Sigmoid colon (tissue), 7 donors: ENCODE results near the gene SARS2. TPM values are rescaled to one million over a fixed set of nuclear protein-coding genes. Genes with fewer than 3 reads are reported as not detected.

Experiments
- DNase-seq: peaks from one replicate; pipeline ENCODE4 v3.0.0-alpha.2; 2019
- H3K27ac ChIP-seq, 4 donors: fragments of 200-600 bp; sonication (generic); one replicate each; pipeline ENCODE4 v1.5.1; 2016 to 2019; ENCODE audit warnings: mild to moderate bottlenecking in 1 of 4
- H3K27me3 ChIP-seq, 3 donors: fragments of 200-600 bp; sonication (generic); one replicate each; pipeline ENCODE4 v1.5.1; 2019; ENCODE audit warnings: mild to moderate bottlenecking in 1 of 3
- H3K36me3 ChIP-seq, 4 donors: fragments of 200-600 bp; sonication (generic); one replicate each; pipeline ENCODE4 v1.5.1; 2016 to 2019
- H3K4me1 ChIP-seq, 4 donors: fragments of 200-600 bp; sonication (generic); one replicate each; pipeline ENCODE4 v1.5.1; 2017 to 2019
- H3K4me3 ChIP-seq, 4 donors: fragments of 200-600 bp; sonication (generic); one replicate each; pipeline ENCODE4 v1.5.1; 2017 to 2019; ENCODE audit warnings: mild to moderate bottlenecking in 2 of 4, moderate library complexity in 1 of 4
- H3K9me3 ChIP-seq, 4 donors: fragments of 200-600 bp in 3 of 4; sonication (generic) in 3 of 4; one replicate each; pipeline versions ENCODE4 v1.5.1 to v1.6.1; 2013 to 2019
- EP300 ChIP-seq, 4 donors: sonication (generic); formaldehyde crosslinking; IDR thresholded peaks; one replicate each; pipeline ENCODE4 v1.6.1; 2017; ENCODE audit warnings: antibody characterized with exemption in 4 of 4
- POLR2A ChIP-seq, 2 donors: fragments of 450-650 bp; IDR thresholded peaks; one replicate each; pipeline ENCODE4 v1.6.1; 2016; ENCODE audit warnings: antibody characterized with exemption in 2 of 2, mild to moderate bottlenecking in 2 of 2, moderate library complexity in 2 of 2
- POLR2AphosphoS5 ChIP-seq, 4 donors: sonication (generic); formaldehyde crosslinking; IDR thresholded peaks; one replicate each; pipeline ENCODE4 v1.6.1; 2017; ENCODE audit warnings: antibody characterized with exemption in 4 of 4
- WGBS, 2 donors: extraction: QIAGEN DNeasy Blood & Tissue Kit; methylation state at CpG; one replicate each; pipeline ENCODE4 v1.1.7; 2013; 5-methylcytosine and 5-hydroxymethylcytosine counted together
- intact Hi-C: fragments of 100-400 bp; cut with DNase I; formaldehyde crosslinking; loops from one replicate; pipeline ENCODE4 v1.15.1; 2023
- polyA plus RNA-seq, 3 donors: library from polyadenylated mRNA; stranded (reverse); fragments of 200-250 nt; gene quantifications; one replicate each; pipeline ENCODE4 v1.2.3, GENCODE V29; 2013
- total RNA-seq, 4 donors: library from RNA; depleted of rRNA; stranded (reverse); fragments of >200 nt; gene quantifications; one replicate each; pipeline ENCODE4 v1.1.0, GENCODE V29; 2016
- TF ChIP-seq, protein P1 (sequence below), 4 experiments: fragments of 450-650 bp in 3 of 4; fragments of 200-600 bp in 1 of 4; IDR thresholded peaks; one replicate each; pipeline ENCODE4 v1.5.1; 2016 to 2019; ENCODE audit warnings: antibody characterized with exemption in 4 of 4, mild to moderate bottlenecking in 3 of 4, moderate library complexity in 2 of 4
- donor health status: healthy with polysubstance abuse.
- donor health status: Bipolar disorder and iron deficiency.
- donor health status: healthy.

Gene SARS2
- total and polyA plus RNA-seq, 7 donors = 7.4 to 38.9 (median 15.3) TPM

DNA sequence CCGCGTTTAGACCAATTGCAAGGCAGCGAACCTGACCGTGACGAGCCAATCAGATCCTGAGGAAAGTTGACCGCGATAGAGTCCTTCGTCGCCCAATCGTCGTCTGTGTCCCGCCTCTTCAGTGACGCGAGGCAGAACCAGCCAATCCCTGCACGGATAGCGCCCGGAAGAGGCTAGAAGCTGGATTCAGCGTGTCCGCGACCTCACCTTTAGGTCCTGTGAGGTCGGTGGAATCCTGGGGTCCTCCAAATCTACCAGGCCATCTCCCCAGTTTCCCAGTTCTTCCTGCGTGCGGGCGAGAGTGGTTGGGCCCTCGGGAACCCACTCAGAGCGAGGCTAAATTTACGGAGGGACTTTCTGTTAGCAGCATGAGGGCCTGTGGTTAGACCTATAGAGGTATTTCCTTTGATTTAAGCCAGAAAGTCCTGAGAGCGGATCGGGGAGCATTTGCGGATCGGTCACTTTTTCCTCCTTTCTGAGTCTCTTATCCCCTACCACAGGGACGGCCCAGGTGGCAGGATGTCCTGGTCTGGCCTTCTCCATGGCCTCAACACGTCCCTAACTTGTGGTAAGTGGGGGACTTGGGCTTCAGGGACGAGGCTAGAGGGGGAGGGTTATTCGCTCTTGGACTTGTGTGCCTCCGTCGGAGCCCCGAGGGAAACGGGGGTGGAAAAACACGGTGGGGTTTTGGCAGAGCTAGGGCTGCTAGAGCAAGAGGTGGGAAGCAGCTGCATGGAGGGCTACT is 385 bp upstream of the SARS2 start, which contains the start of gene MRPS12:
Gene MRPS12 (plus strand): TSS at position 169 of the 745 bp plus-strand sequence. CDS start 351 bp downstream, at position 520.
- Histone ChIP-seq H3K4me1 (peaks cover 0 to 27% (median 21%) of the 10 kb centered on the region in 4 donors), H3K27me3 (no peaks in the 10 kb centered on the region), H3K36me3 (peaks cover 0 to 18% (median 7%) of the 10 kb centered on the region in 4 donors), H3K27ac (peak within 1 kb of the TSS; percentile 84 to 91 (median 89)), H3K9me3 (no peaks in the 10 kb centered on the region), H3K4me3 (peak within 1 kb of the TSS; percentile 59 to 73 (median 64))
- intact Hi-C loops = loop anchor here (1.0 to 5.0 kb wide), 6 partner anchors 30 to 528 kb away; partner anchors contain the start of genes EIF3K, FAM98C and MAP4K1
- DNase-seq = peak; percentile 99
- WGBS, 2 donors = 0 to 1% methylated on average over 40 of the region's 40 CpGs
- TF ChIP-seq POLR2A (IDR thresholded peaks at IDR 0.05) (peak in 1 of 2 donors; percentile 43), POLR2AphosphoS5 (IDR thresholded peaks at IDR 0.05) (peak in 3 of 4 donors; percentile 65 to 86 (median 86)), EP300 (IDR thresholded peaks at IDR 0.05) (no peak)

DNA sequence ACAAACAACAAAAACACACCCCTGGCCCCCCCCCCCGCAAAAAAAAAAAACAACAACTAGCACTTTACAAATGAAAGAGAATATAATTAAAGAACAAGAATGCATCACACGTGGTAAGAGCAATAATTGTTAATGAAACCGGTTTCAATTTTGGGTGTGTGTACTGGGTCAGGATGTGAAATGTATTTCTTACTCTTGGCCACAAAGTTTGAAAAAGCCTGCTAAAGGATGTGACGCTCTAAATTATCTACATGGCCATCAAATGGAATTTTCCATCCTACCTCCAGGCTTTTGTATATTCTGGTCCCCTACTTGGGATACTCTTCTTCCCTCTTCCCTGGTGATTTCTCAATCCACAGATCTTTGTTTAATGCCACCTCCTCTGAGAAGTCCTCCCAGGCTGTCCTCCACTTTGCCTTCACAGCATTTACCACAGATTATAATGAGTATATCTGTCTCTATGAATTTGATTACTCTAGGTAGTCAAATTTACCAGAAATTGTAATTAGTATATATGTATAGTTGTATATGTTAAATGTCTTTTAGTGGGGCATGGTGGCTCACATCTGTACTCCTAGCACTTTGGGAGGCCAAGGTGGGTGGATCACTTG is 2.1 kb downstream of the SARS2 start:
- Histone ChIP-seq H3K9me3 (no peaks in the 10 kb centered on the region), H3K27ac (no peak overlapping the region), H3K36me3 (peaks cover 0 to 42% (median 15%) of the 10 kb centered on the region in 4 donors), H3K4me3 (no peak overlapping the region), H3K4me1 (peaks cover 0 to 27% (median 21%) of the 10 kb centered on the region in 4 donors), H3K27me3 (no peaks in the 10 kb centered on the region)
- WGBS, 2 donors = 77 to 86% methylated on average over 4 of the region's 4 CpGs
- no peak for DNase-seq
- intact Hi-C loops = no loop called here
- TF ChIP-seq POLR2A (IDR thresholded peaks at IDR 0.05) (no peak), POLR2AphosphoS5 (IDR thresholded peaks at IDR 0.05) (no peak), EP300 (IDR thresholded peaks at IDR 0.05) (no peak)
- TF ChIP-seq, protein P1, sequence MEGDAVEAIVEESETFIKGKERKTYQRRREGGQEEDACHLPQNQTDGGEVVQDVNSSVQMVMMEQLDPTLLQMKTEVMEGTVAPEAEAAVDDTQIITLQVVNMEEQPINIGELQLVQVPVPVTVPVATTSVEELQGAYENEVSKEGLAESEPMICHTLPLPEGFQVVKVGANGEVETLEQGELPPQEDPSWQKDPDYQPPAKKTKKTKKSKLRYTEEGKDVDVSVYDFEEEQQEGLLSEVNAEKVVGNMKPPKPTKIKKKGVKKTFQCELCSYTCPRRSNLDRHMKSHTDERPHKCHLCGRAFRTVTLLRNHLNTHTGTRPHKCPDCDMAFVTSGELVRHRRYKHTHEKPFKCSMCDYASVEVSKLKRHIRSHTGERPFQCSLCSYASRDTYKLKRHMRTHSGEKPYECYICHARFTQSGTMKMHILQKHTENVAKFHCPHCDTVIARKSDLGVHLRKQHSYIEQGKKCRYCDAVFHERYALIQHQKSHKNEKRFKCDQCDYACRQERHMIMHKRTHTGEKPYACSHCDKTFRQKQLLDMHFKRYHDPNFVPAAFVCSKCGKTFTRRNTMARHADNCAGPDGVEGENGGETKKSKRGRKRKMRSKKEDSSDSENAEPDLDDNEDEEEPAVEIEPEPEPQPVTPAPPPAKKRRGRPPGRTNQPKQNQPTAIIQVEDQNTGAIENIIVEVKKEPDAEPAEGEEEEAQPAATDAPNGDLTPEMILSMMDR (IDR thresholded peaks at IDR 0.05) = no peak

DNA sequence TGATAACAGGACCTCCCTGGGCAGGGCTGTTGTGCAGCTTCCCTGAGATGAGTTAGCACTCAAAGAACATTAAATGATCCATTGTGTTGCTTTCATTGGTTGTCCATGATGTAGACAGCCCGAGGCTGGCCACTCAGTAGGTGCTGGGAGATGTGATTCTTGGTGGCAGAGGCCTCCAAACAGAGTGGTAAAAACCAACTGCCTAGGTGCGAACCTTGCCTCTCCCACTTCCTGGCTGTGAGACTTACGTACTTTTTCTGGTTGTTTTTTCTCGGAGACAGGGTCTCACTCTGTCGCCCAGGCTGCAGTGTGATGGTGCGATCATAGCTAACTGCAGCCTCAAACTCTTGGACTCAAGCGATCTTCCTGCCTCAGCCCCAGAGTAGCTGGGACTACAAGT is 6.2 kb downstream of the SARS2 start:
- no peaks in the 10 kb centered on the region for H3K27me3 ChIP-seq
- TF ChIP-seq POLR2AphosphoS5 (IDR thresholded peaks at IDR 0.05) (no peak), EP300 (IDR thresholded peaks at IDR 0.05) (no peak), POLR2A (IDR thresholded peaks at IDR 0.05) (no peak)
- TF ChIP-seq, protein P1 (IDR thresholded peaks at IDR 0.05) = no peak
- peaks cover 0 to 1% (median 0%) of the 10 kb centered on the region in 4 donors for H3K4me1 ChIP-seq
- 93 to 97% methylated on average over 7 of the region's 7 CpGs for WGBS, 2 donors
- H3K4me3 ChIP-seq = no peak overlapping the region
- DNase-seq = no peak
- intact Hi-C loops = no loop called here
- peaks cover 0 to 43% (median 7%) of the 10 kb centered on the region in 4 donors for H3K36me3 ChIP-seq
- H3K9me3 ChIP-seq = no peaks in the 10 kb centered on the region
- no peak overlapping the region for H3K27ac ChIP-seq

DNA sequence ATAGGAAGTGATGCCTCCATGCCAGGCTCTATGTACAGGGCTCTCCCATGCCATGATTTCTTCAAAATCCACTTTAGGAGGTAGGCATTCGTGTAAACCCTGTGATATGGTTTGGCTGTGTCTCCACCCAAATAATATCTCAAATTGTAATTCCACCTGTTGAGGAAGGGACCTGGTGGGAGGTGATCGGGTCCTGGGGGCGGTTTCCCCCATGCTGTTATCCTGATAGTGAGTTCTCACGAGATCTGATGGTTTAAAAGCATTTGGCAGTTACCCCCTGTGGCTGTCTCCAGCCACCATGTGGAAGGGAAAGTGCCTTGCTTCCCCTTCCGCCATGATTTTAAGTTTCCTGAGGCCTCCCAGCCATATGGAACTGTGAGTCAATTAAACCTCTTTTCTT is 8.1 kb downstream of the SARS2 start:
- Histone ChIP-seq H3K9me3 (no peaks in the 10 kb centered on the region), H3K27ac (no peak overlapping the region), H3K27me3 (no peaks in the 10 kb centered on the region), H3K4me1 (no peaks in the 10 kb centered on the region), H3K36me3 (peaks cover 0 to 43% (median 7%) of the 10 kb centered on the region in 4 donors), H3K4me3 (no peak overlapping the region)
- no peak for DNase-seq
- TF ChIP-seq EP300 (IDR thresholded peaks at IDR 0.05) = no peak
- TF ChIP-seq POLR2A (IDR thresholded peaks at IDR 0.05) = no peak
- TF ChIP-seq, protein P1 (IDR thresholded peaks at IDR 0.05) = no peak
- no peak for TF ChIP-seq POLR2AphosphoS5 (IDR thresholded peaks at IDR 0.05)
- intact Hi-C loops = no loop called here
- 96 to 98% methylated on average over 5 of the region's 5 CpGs for WGBS, 2 donors
